Measurements from ENCODE around the gene FAM114A2.
A peak's percentile ranks its signal among the peaks of the same experiment; 100 is the strongest.

Gene FAM114A2

DNA sequence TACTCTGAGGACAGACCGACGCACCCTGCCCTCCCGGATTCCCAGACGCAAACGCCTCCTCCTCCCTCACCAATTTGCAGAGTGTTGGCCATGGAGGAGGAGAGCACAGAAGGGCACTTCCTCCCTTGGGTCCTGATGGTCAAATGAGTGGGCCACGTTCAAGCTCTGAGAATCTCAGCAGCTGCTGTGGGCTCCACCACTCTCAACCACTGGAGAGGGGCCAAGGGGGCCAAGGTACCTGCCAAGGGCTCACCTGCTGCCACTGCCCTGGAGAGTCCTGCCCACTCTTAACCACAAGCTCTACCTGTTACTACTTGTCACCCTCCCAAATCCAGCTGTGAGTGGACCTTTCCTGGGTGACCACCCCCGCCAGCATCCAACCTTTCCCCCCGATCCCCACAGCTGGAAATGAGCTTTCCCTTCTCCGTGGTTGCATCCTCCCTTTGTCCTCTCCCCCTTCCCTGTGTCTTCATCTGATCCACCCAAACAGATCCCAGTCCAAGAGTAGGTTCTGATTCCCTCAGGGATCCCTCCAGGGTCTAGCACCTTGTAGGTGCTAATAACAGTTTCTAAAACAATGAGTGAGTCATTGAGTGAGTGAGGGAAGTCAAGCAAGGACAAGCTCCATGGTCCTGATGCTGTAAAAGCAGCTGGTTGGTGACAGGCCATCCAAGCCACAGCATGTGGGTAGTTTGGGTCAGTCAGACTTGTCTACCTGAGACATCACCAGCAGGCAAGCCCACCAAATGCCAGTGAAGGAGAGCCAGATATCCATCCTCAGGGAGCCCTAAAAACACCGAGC is 69.7 kb downstream of the FAM114A2 start:
- H3K4me3 ChIP-seq (ENCODE audit: low read depth, low read length): no peak overlapping the region
- TF ChIP-seq CTCF (IDR thresholded peaks at IDR 0.05; ENCODE audit: low read depth, low read length): no peak
- TF ChIP-seq MAX (IDR thresholded peaks at IDR 0.05; ENCODE audit: low read depth, low read length): no peak
- TF ChIP-seq POLR2A (IDR thresholded peaks at IDR 0.05; ENCODE audit: extremely low read depth, insufficient read length): no peak
- DNase-seq (ENCODE audit: low read depth): no peak

DNA sequence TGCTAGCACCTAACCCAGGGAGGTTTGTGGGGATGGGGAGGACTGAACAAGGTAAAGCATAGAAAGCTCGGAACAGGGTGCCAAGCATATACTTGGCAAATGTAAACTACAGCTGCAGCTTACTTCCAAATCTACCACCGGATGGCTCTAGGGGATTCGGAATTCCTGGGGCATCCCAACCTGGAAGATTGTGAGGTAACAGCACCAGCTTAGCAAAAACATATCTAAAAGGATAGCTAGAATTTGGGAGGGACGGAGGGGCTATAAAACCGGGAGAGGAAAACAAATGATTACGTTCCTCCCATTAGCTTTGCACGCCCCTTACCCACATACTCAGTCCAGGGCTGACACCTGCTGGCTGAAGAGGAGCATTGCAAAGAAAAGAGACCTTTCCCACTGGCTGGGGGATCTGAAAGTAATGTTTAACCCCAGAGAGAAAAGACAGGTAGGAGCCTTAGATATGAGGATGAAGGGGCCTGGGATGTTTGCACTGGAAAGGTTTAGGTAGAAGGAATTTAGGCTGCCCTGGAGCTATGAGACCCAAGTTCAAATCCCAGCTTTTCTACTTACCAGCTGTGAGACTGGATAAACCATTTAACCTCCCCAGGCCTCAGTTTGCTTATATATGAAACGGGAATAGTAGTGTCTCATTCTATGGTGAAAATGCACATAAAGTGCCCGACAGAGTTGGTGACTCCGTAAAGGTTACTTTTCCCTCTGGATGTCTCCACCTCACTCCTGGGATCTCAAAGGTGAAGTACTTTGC is 73.6 kb downstream of the FAM114A2 start:
- TF ChIP-seq CTCF (IDR thresholded peaks at IDR 0.05; ENCODE audit: low read depth, low read length): peak; percentile 77
- TF ChIP-seq MYC (IDR thresholded peaks at IDR 0.05; ENCODE audit: low read depth, low read length): no peak
- TF ChIP-seq MAX (IDR thresholded peaks at IDR 0.05; ENCODE audit: low read depth, low read length): no peak
- no peak overlapping the region for H3K4me3 ChIP-seq (ENCODE audit: low read depth, low read length)
- DNase-seq (ENCODE audit: low read depth): peak; percentile 64

DNA sequence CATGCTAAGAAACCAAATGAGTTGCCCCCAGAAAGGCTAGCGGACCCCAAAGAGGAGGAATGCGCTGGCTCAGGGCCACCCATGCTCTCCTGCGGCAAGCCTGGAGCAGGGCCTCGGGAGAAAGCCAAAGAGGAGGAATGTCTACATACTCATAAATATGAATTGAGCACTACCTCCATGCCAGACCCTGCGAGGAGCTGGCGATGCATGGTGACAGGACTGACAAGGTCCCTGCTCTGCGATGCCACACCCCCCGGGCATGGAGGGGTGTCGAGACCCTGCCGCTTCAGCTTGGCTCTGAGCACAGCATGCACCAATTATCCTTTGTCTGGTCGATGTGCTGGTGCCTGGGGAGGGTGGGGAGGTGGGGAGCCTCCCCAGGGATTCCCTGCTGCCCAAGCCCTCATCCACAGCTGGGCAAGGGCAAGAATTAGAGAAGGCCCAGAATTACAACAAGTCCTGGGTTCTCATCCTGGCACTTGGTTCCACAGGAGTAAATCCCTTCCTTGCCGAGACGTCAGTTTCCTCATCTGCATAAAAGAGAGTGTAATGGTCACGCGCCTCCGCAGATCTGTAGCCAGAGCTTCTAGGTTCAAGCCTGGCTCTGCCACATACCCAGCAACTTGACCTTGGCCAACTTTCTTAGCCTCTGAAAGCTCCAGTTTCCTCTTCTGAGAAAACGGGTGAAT is 74.4 kb downstream of the FAM114A2 start:
- TF ChIP-seq MAX (IDR thresholded peaks at IDR 0.05; ENCODE audit: low read depth, low read length): no peak
- no peak for TF ChIP-seq POLR2A (IDR thresholded peaks at IDR 0.05; ENCODE audit: extremely low read depth, insufficient read length)
- no peak for TF ChIP-seq CTCF (IDR thresholded peaks at IDR 0.05; ENCODE audit: low read depth, low read length)
- TF ChIP-seq MYC (IDR thresholded peaks at IDR 0.05; ENCODE audit: low read depth, low read length): no peak
- no peak for DNase-seq (ENCODE audit: low read depth)
- H3K4me3 ChIP-seq (ENCODE audit: low read depth, low read length): no peak overlapping the region

- DNase-seq (ENCODE audit: low read depth): peak; percentile 81
- TF ChIP-seq MAX (IDR thresholded peaks at IDR 0.05; ENCODE audit: low read depth, low read length) (peak; percentile 66), POLR2A (IDR thresholded peaks at IDR 0.05; ENCODE audit: extremely low read depth, insufficient read length) (no peak), MYC (IDR thresholded peaks at IDR 0.05; ENCODE audit: low read depth, low read length) (peak; percentile 35; the same call in 1 of the 2 replicates)
- H3K4me3 ChIP-seq (ENCODE audit: low read depth, low read length): no peak overlapping the region
Measured at GRCh38 chr5:153960269-153961215, 78.2 kb downstream of the FAM114A2 start.

DNA sequence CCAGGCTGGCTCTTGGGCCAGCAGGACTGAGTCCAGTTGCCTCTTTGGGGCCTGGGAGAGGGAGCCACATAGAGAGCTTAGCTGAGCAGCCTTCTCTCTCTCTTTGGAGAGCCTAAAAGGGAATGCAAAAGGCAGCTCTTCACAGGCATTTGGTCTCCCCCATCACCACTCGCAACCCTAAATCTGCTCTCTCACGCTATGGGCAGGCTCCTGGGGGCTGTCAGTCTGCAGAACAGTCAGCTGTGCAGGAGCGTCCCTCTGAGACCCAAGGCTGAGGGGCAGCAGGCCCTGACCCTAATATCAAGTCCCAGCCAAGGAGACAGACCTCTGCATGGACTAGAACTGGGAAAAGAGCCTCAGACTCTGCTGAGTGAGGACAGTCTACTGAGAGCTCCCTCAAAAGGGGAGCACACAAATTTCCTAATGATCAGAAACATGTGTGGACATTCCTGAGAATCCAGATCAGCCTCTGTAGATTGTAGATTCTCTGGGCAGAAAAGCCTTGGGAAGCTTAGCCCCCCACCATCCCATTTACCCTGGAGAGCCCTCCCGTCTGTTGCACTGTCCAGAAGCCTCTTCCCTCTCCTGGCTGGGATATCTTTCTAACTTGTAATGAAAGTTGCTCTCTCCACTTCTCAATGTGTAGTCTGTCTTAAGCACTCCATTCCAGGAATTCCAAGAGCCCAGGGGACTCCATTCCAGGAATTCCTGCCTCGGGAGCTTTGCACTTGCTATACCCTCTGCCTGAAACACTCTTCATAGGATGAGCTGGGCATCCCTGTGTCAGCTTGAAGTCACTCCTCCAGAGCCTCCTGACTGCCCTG is 79.4 kb downstream of the FAM114A2 start:
- TF ChIP-seq MYC (IDR thresholded peaks at IDR 0.05; ENCODE audit: low read depth, low read length) (no peak), MAX (IDR thresholded peaks at IDR 0.05; ENCODE audit: low read depth, low read length) (no peak), POLR2A (IDR thresholded peaks at IDR 0.05; ENCODE audit: extremely low read depth, insufficient read length) (no peak), CTCF (IDR thresholded peaks at IDR 0.05; ENCODE audit: low read depth, low read length) (no peak)
- no peak for DNase-seq (ENCODE audit: low read depth)
- H3K4me3 ChIP-seq (ENCODE audit: low read depth, low read length): no peak overlapping the region

Data from NB4 (cell line).